OCI-LY1 (cell line): ENCODE data around the gene CACNA1C.

Experiments used
- H2AFZ ChIP-seq: fragments of 200-600 bp; sonication (generic), shearing (Covaris generic); 2 replicates; pipeline ENCODE4 v1.6.0; 2014; ENCODE audit warnings: antibody characterized with exemption, mild to moderate bottlenecking, low read length
- H3F3A ChIP-seq: fragments of 200-600 bp; sonication (generic), shearing (Covaris generic); 2 replicates; pipeline ENCODE4 v1.6.0; 2014; ENCODE audit warnings: mild to moderate bottlenecking, antibody characterized with exemption, low read length, moderate library complexity; ENCODE audit not compliant: insufficient read depth
- H3K27ac ChIP-seq: fragments of 200-600 bp; sonication (generic); 2 replicates; pipeline ENCODE4 v1.5.1; 2014; ENCODE audit warnings: low read length, mixed run types, mild to moderate bottlenecking, low read depth; ENCODE audit not compliant: poor library complexity, severe bottlenecking
- H3K27me3 ChIP-seq: fragments of 200-600 bp; sonication (generic); 2 replicates; pipeline ENCODE4 v1.6.0; 2014; ENCODE audit warnings: antibody characterized with exemption, mild to moderate bottlenecking, low read length, moderate library complexity; ENCODE audit not compliant: insufficient read depth
- H3K36me3 ChIP-seq: fragments of 200-600 bp; sonication (generic); 2 replicates; pipeline ENCODE4 v1.6.1; 2014; ENCODE audit warnings: mild to moderate bottlenecking, antibody characterized with exemption, low read length, moderate library complexity, mixed read lengths; ENCODE audit not compliant: insufficient read depth
- H3K4me1 ChIP-seq: fragments of 200-600 bp; sonication (generic); 2 replicates; pipeline ENCODE4 v1.5.1; 2014; ENCODE audit warnings: mild to moderate bottlenecking, low read length, moderate library complexity; ENCODE audit not compliant: insufficient read depth, severe bottlenecking
- H3K4me2 ChIP-seq: fragments of 200-600 bp; sonication (generic), shearing (Covaris generic); 2 replicates; pipeline ENCODE4 v1.6.1; 2014; ENCODE audit warnings: low read length
- H3K4me3 ChIP-seq: fragments of 200-600 bp; sonication (generic); 2 replicates; pipeline ENCODE4 v1.5.1; 2014; ENCODE audit warnings: low read length, low read depth, mild to moderate bottlenecking, mixed read lengths; ENCODE audit not compliant: poor library complexity, severe bottlenecking
- H3K79me2 ChIP-seq: fragments of 200-600 bp; shearing (Covaris generic); 2 replicates; pipeline ENCODE4 v1.6.1; 2016; ENCODE audit warnings: mixed run types, low read length, mixed read lengths; ENCODE audit not compliant: insufficient read depth
- H3K9ac ChIP-seq: fragments of 200-600 bp; sonication (generic), shearing (Covaris generic); 2 replicates; pipeline ENCODE4 v1.6.1; 2014; ENCODE audit warnings: mild to moderate bottlenecking, low read length, mixed read lengths
- H3K9me2 ChIP-seq: fragments of 200-600 bp; sonication (generic), shearing (Covaris generic); 2 replicates; pipeline ENCODE4 v1.6.1; 2014; ENCODE audit warnings: low read depth, mild to moderate bottlenecking, low read length, mixed read lengths
- H3K9me3 ChIP-seq: fragments of 200-600 bp; shearing (Covaris generic); 2 replicates; pipeline ENCODE4 v1.6.1; 2014; ENCODE audit warnings: low read length, mixed read lengths
- H4K20me1 ChIP-seq: fragments of 200-600 bp; sonication (generic), shearing (Covaris generic); 2 replicates; pipeline ENCODE4 v1.6.0; 2016; ENCODE audit warnings: mild to moderate bottlenecking, low read length; ENCODE audit not compliant: insufficient read depth
- CTCF ChIP-seq: fragments of 200-600 bp; sonication (generic), shearing (Covaris generic); IDR thresholded peaks from 2 replicates; pipeline ENCODE4 v1.5.1; 2017; ENCODE audit warnings: mild to moderate bottlenecking, antibody characterized with exemption, low read length, moderate library complexity, mixed read lengths
- EZH2 ChIP-seq: fragments of 200-600 bp; sonication (generic), shearing (Covaris generic); IDR thresholded peaks from 2 replicates; pipeline ENCODE4 v1.8.0; 2017; ENCODE audit warnings: borderline replicate concordance, mixed run types, mild to moderate bottlenecking, antibody characterized with exemption, low read length, moderate library complexity, mixed read lengths

Gene CACNA1C

DNA sequence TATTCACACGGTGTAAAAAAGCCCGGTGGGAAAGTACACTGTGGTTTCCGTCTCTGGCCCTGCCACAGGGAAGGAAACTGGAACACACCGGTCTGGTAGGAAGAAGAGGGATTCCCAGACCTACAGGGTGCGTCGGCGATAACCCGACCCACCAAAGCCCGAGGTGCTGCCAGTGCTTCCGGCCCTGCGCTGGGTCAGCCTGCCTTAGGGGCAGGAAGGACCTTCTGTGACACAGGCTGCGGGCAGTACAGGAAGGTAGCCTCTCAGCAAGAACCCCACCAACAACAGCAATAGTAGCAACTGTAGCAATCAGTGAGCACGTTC, 572.5 kb downstream of the CACNA1C start:
- peaks cover 10% of the 10 kb centered on the region for H3K4me1 ChIP-seq

DNA sequence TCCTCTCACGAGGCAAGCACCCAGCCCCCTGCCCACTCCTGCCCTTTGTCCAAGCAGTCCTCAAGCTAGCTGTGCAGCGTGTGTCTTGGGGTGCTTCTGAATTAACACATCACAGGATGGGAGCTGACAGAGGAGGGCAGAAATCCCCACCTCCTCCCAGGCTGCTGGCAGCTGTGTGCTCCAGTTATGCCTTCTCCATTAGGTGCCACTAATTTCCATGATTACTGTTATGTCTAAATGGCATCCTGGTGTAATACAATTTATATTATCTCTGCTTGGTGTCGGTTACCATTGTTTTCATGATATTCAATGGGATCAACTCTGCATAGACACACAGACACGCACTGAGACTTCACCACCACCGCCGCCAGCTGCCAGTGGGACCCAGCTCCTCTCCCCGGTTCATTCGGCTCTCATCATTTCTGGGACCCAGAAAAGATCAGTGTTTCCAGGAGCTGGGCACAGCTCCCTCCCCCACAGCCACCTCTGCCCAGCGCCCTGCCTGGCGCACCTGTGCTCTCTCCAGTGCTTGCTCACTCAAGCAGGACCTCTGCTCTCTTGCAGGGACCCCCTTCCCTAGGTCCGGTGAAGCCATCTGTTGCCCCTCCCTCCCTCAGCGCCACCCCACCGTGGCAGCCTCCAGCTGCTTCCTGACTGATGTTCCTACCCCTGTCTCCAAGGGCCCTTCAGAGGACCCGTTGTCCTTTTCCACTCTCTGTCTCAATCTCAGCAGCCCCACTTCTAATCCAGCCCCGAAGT, 574.5 kb downstream of the CACNA1C start:
- Histone ChIP-seq H3K9me3 (no peaks in the 10 kb centered on the region), H3K4me1 (peaks cover 10% of the 10 kb centered on the region), H2AFZ (no peak overlapping the region), H3K9me2 (no peaks in the 10 kb centered on the region), H4K20me1 (no peaks in the 10 kb centered on the region), H3K79me2 (no peaks in the 10 kb centered on the region), H3K4me2 (no peak overlapping the region), H3K27me3 (peaks cover 3% of the 10 kb centered on the region; the same call in 1 of the 2 replicates), H3K9ac (no peak overlapping the region), H3K36me3 (no peaks in the 10 kb centered on the region), H3K4me3 (no peak overlapping the region), H3K27ac (no peak overlapping the region), H3F3A (no peaks in the 10 kb centered on the region)
- no peak for TF ChIP-seq EZH2

More for the DNA sequence above, 572.5 kb downstream of the CACNA1C start:
- H3K9ac ChIP-seq: no peak overlapping the region
- peaks cover 3% of the 10 kb centered on the region; the same call in 1 of the 2 replicates for H3K27me3 ChIP-seq
- TF ChIP-seq EZH2: no peak
- no peak for TF ChIP-seq CTCF
- no peaks in the 10 kb centered on the region for H4K20me1 ChIP-seq
- no peaks in the 10 kb centered on the region for H3K9me3 ChIP-seq
- H3K79me2 ChIP-seq: no peaks in the 10 kb centered on the region
- H2AFZ ChIP-seq: no peak overlapping the region
- no peaks in the 10 kb centered on the region for H3K9me2 ChIP-seq
- H3K27ac ChIP-seq: no peak overlapping the region
- no peak overlapping the region for H3K4me3 ChIP-seq
- no peaks in the 10 kb centered on the region for H3K36me3 ChIP-seq
- H3K4me2 ChIP-seq: no peak overlapping the region; the same call in 1 of the 2 replicates
- H3F3A ChIP-seq: no peaks in the 10 kb centered on the region

- H3K36me3 ChIP-seq: no peaks in the 10 kb centered on the region
- no peak overlapping the region for H2AFZ ChIP-seq
- no peaks in the 10 kb centered on the region for H3K9me3 ChIP-seq
These were observed 575.0 kb downstream of the CACNA1C start for GRCh38 chr12:2627835-2628191.

More at GRCh38 chr12:2627835-2628191, 575.0 kb downstream of the CACNA1C start:
- H3K4me1 ChIP-seq: peaks cover 10% of the 10 kb centered on the region
- H3K9ac ChIP-seq: no peak overlapping the region
- H4K20me1 ChIP-seq: no peaks in the 10 kb centered on the region
- no peaks in the 10 kb centered on the region for H3F3A ChIP-seq
- H3K4me2 ChIP-seq: no peak overlapping the region
- H3K27me3 ChIP-seq: peaks cover 3% of the 10 kb centered on the region; the same call in 1 of the 2 replicates
- TF ChIP-seq EZH2 (no peak), CTCF (no peak)
- H3K27ac ChIP-seq: no peak overlapping the region
- no peaks in the 10 kb centered on the region for H3K79me2 ChIP-seq
- H3K9me2 ChIP-seq: no peaks in the 10 kb centered on the region
- H3K4me3 ChIP-seq: no peak overlapping the region
